K562 (cell line): Measurements from ENCODE around the gene TMBIM4. TPM values are rescaled to one million over a fixed set of nuclear protein-coding genes. Genes with fewer than 3 reads are reported as not detected.

Experiments used
- ATAC-seq: fragments of 200-7000 bp; cut with Tn5 transposase; 3 replicates; pipeline ENCODE4 v1.9.1; 2020; ENCODE audit warnings: moderate library complexity
- BruUV-seq: library from RNA; stranded (reverse); fragments of 400-500 nt; replicated peaks from 2 replicates; lab custom pipeline; 2021; lab: Mats Ljungman, UMichigan
- CTCF ChIA-PET: fragments of 300-600 bp; formaldehyde crosslinking; extraction: SDS; loops from one replicate; lab custom pipeline; 2021; ENCODE audit warnings: low intra/inter-chr PET ratio; lab: Yijun Ruan, JAX
- POLR2A ChIA-PET: fragments of 300-600, 350-650 bp; sonication (Branson Sonifier 250); formaldehyde crosslinking; extraction: SDS; loops from one replicate; lab custom pipeline; 2021; ENCODE audit warnings: antibody characterized with exemption, inconsistent platforms; lab: Yijun Ruan, JAX
- DNase-seq, 4 experiments: peaks; one replicate each; pipeline versions ENCODE4 v3.0.0 to v3.0.0-alpha.2; 2011 to 2018; ENCODE audit warnings: low spot score in 3 of 4, mixed read lengths in 3 of 4; ENCODE audit errors: extremely low read depth in 1 of 4
- FAIRE-seq: peaks from 2 replicates; lab custom pipeline; 2011; peaks lifted over from hg19 to GRCh38; lab: Jason Lieb, UNC
- H2AFZ ChIP-seq: 2 replicates; pipeline ENCODE4 v1.6.0; 2011; ENCODE audit warnings: low read depth, low read length, control low read depth, inconsistent platforms
- H3K27ac ChIP-seq: fragments of 200-600 bp; 3 replicates; pipeline ENCODE4 v1.8.0; 2011; ENCODE audit warnings: low read depth, mild to moderate bottlenecking, control low read depth, inconsistent platforms, low read length, moderate library complexity, mixed read lengths; ENCODE audit errors: extremely low read depth
- H3K27me3 ChIP-seq, 2 experiments: fragments of 300-600 bp in 1 of 2; 2 replicates in 1 of 2; 3 replicates in 1 of 2; pipeline versions ENCODE4 v1.6.0 to v1.8.0; 2011; ENCODE audit warnings: inconsistent platforms in 2 of 2, low read length in 2 of 2, mild to moderate bottlenecking in 1 of 2, mixed read lengths in 1 of 2, moderate library complexity in 1 of 2; ENCODE audit not compliant: control insufficient read depth in 2 of 2, insufficient read depth in 2 of 2
- H3K36me3 ChIP-seq: fragments of 300-600 bp; 3 replicates; pipeline ENCODE4 v1.8.0; 2011; ENCODE audit warnings: mild to moderate bottlenecking, low read length, inconsistent platforms; ENCODE audit not compliant: control insufficient read depth, insufficient read depth
- H3K4me1 ChIP-seq, 2 experiments: fragments of 200-600 bp in 1 of 2; replicated peaks in 1 of 2; 2 replicates in 1 of 2; 3 replicates in 1 of 2; pipeline versions ENCODE4 v1.5.1 to v1.8.0; 2011; ENCODE audit warnings: inconsistent platforms in 2 of 2, low read length in 2 of 2, mild to moderate bottlenecking in 1 of 2, mixed read lengths in 1 of 2, moderate library complexity in 1 of 2; ENCODE audit not compliant: control insufficient read depth in 2 of 2, insufficient read depth in 2 of 2
- H3K4me2 ChIP-seq: 2 replicates; pipeline ENCODE4 v1.6.1; 2011; ENCODE audit warnings: low read length, control low read depth, inconsistent platforms, mixed read lengths; ENCODE audit not compliant: insufficient read depth
- H3K4me3 ChIP-seq: fragments of 200-600 bp; sonication (generic), shearing (Covaris generic); 2 replicates; pipeline ENCODE4 v1.5.1; 2016; ENCODE audit warnings: control low read depth, inconsistent platforms
- H3K79me2 ChIP-seq: fragments of 200-600 bp; 3 replicates; pipeline ENCODE4 v1.8.0; 2011; ENCODE audit warnings: low read length, inconsistent platforms; ENCODE audit not compliant: control insufficient read depth, insufficient read depth
- H3K9ac ChIP-seq, 2 experiments: 2 replicates each; pipeline versions ENCODE4 v1.6.0 to v1.6.1; 2011; ENCODE audit warnings: low read depth in 2 of 2, low read length in 2 of 2, control low read depth in 1 of 2, inconsistent platforms in 1 of 2, mild to moderate bottlenecking in 1 of 2, mixed read lengths in 1 of 2; ENCODE audit not compliant: insufficient read depth in 1 of 2
- H3K9me1 ChIP-seq: one replicate; pipeline ENCODE4 v1.6.0; 2011; ENCODE audit warnings: inconsistent platforms, mild to moderate bottlenecking, low read length, moderate library complexity; ENCODE audit not compliant: control insufficient read depth, insufficient read depth
- H3K9me3 ChIP-seq: replicated peaks from 2 replicates; pipeline ENCODE4 v1.5.1; 2011; ENCODE audit warnings: low read depth, low read length, inconsistent platforms; ENCODE audit not compliant: control insufficient read depth, insufficient read depth
- H4K20me1 ChIP-seq: replicated peaks from 2 replicates; pipeline ENCODE4 v1.6.1; 2011; ENCODE audit warnings: low read length, inconsistent platforms, mixed read lengths; ENCODE audit not compliant: control insufficient read depth, insufficient read depth
- BRD4 ChIP-seq: fragments of 200-600 bp; sonication (generic); IDR thresholded peaks from 2 replicates; pipeline ENCODE4 v1.6.1; 2017; ENCODE audit warnings: inconsistent platforms
- GTF2A2 ChIP-seq: IDR thresholded peaks from 2 replicates; pipeline ENCODE4 v1.6.1; 2016; ENCODE audit warnings: mild to moderate bottlenecking, missing genetic modification characterization, missing compliant biosample characterization
- MAFK ChIP-seq: IDR thresholded peaks from 2 replicates; pipeline ENCODE4 v1.6.1; 2011; ENCODE audit warnings: low read length, improper control_type of control experiment
- RBFOX2 ChIP-seq: fragments of 200-400 bp; formaldehyde crosslinking; IDR thresholded peaks from 2 replicates; pipeline ENCODE4 v1.6.1; 2017; ENCODE audit warnings: low read depth, mild to moderate bottlenecking, low read length, moderate library complexity
- TBP ChIP-seq: optimal IDR thresholded peaks from 2 replicates; pipeline ENCODE3; 2011; ENCODE audit warnings: low read depth, low read length, improper control_type of control experiment
- ZFP1 ChIP-seq: fragments of 450-650 bp; formaldehyde crosslinking; IDR thresholded peaks from 2 replicates; pipeline ENCODE4 v1.4.0; 2020; ENCODE audit warnings: mild to moderate bottlenecking, mixed read lengths
- ZNF785 ChIP-seq: fragments of 250-450 bp; sonication (Bioruptor Pico); IDR thresholded peaks from 2 replicates; pipeline ENCODE4 v1.4.0; 2020; ENCODE audit warnings: mild to moderate bottlenecking
- WGBS: fragments of 100-300 bp; shearing (Covaris generic); methylation state at CpG from one replicate; pipeline ENCODE4 v1.1.6; 2016; ENCODE audit warnings: low coverage, mixed read lengths; ENCODE audit not compliant: insufficient coverage; ENCODE audit errors: missing lambda C conversion rate; 5-methylcytosine and 5-hydroxymethylcytosine counted together
- in situ Hi-C: fragments of 300-500 bp; cut with MboI; formaldehyde crosslinking; loops from 4 replicates; pipeline ENCODE4 v1.15.0; 2018; ENCODE audit warnings: inconsistent platforms, mixed read lengths
- intact Hi-C: fragments of 100-400 bp; cut with micrococcal nuclease; formaldehyde crosslinking; loops from 2 replicates; pipeline ENCODE4 v1.14.2; 2022
- polyA plus RNA-seq, 8 experiments: library from polyadenylated mRNA; depleted of rRNA in 4 of 8; stranded (reverse) in 5 of 8; unstranded in 3 of 8; fragments of >200 nt; fragmentation: Nextera tagmentation in 2 of 8; fragmentation: Illumina TruSeq in 1 of 8; extraction: Ambion mirVana in 2 of 8; extraction: Trizol in 1 of 8; gene quantifications; 2 replicates each; pipeline versions ENCODE4 v1.2.1 to v1.2.3, GENCODE V29; 2011 to 2014; ENCODE audit warnings: inconsistent platforms in 1 of 8, missing spikeins in 1 of 8
- total RNA-seq, 7 experiments: library from RNA; depleted of rRNA in 6 of 7; stranded (reverse); fragments of >200 nt in 6 of 7; fragmentation: Illumina TruSeq in 2 of 7; extraction: Trizol in 2 of 7; gene quantifications; 2 replicates each; pipeline versions ENCODE4 v1.2.1 to v1.2.3, GENCODE V29; 2011 to 2021; ENCODE audit warnings: low replicate concordance in 1 of 7
- TF ChIP-seq, protein P1 (sequence below): fragments of 450-650 bp; formaldehyde crosslinking; IDR thresholded peaks from 2 replicates; pipeline ENCODE4 v1.4.0; 2020; ENCODE audit warnings: mild to moderate bottlenecking, mixed read lengths

TMBIM4 gene
- total and polyA plus RNA-seq, 9 of the 15 experiments (the other 6 are each of a cell fraction or from before 2014, with no cell fraction given), result 18.6 to 272 (median 50.0) TPM

DNA sequence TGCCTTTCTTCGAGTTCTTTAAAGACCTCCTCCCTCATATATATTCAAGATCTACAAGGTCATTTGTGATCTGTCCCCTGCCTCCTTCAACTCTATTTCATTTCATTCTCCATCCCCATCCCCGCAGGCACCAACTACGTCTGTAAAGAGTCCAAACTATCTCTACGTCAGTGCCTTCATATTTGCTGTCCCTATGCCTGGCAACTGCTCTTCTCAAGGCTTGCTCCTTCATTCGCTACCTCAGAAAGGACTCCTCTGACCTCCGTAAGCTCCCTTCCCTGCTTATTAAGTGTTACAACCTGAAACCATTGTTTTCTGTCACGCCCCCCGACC is 39.9 kb downstream of the TMBIM4 start:
- FAIRE-seq (no peak), ATAC-seq (peak; percentile 30), DNase-seq (peak in 1 of 4 experiments; percentile 10)
- peaks cover 62% of the 10 kb centered on the region for H3K79me2 ChIP-seq
- WGBS, result 2% methylated on average over 8 of the region's 8 CpGs
- H4K20me1 ChIP-seq, result no peaks in the 10 kb centered on the region
- TF ChIP-seq TBP, result no peak
- no peak for TF ChIP-seq MAFK
- TF ChIP-seq BRD4, result no peak
- TF ChIP-seq, protein P1, sequence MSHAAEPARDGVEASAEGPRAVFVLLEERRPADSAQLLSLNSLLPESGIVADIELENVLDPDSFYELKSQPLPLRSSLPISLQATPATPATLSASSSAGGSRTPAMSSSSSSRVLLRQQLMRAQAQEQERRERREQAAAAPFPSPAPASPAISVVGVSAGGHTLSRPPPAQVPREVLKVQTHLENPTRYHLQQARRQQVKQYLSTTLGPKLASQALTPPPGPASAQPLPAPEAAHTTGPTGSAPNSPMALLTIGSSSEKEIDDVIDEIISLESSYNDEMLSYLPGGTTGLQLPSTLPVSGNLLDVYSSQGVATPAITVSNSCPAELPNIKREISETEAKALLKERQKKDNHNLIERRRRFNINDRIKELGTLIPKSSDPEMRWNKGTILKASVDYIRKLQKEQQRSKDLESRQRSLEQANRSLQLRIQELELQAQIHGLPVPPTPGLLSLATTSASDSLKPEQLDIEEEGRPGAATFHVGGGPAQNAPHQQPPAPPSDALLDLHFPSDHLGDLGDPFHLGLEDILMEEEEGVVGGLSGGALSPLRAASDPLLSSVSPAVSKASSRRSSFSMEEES (CRISPR knock-in tag), result no peak
- peaks cover 4 to 6% of the 10 kb centered on the region in 2 experiments; a peak in 2 of 5 replicates for H3K4me1 ChIP-seq
- in situ Hi-C loops, result no loop called here
- H3K9me1 ChIP-seq, result no peaks in the 10 kb centered on the region
- no peaks in the 10 kb centered on the region for H3K27me3 ChIP-seq
- peak overlapping the region; percentile 96 for H2AFZ ChIP-seq
- no peaks in the 10 kb centered on the region for H3K9me3 ChIP-seq
- H3K36me3 ChIP-seq, result peaks cover 41% of the 10 kb centered on the region
- peak overlapping the region; percentile 86 to 96 for H3K9ac ChIP-seq
- peak overlapping the region; percentile 92 for H3K4me3 ChIP-seq
- H3K4me2 ChIP-seq, result peak overlapping the region; percentile 98
- intact Hi-C loops, result loop anchor here (2.0 kb wide), 1 partner anchor 39 kb away; the partner anchor contains the start of gene TMBIM4
- H3K27ac ChIP-seq, result peak overlapping the region; percentile 85
- no TSS peak for BruUV-seq
- ChIA-PET POLR2A (interaction anchor here (2.1 kb wide), 1 partner anchor 10 kb away, joined by 7 read pairs; no protein-coding TSS in a partner anchor), CTCF (no interaction called here)

DNA sequence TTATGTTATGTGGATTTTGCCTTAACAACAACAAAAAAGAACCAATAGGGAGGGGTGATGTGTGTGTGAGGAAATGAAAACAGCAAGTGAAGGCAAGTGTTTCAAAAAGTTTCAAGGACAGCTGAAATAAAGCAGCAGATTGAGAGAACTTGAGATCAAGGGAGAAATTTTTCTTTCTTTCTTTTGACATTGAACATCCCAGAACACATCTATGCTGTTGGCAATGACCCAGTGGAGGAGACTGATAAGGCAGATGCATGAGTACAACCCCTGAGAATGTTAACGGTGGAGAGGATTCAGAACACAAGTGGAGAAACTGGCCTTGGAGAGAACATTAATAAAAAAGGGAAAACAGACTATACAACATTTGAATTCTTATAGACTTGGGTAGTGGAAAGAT is 42.1 kb downstream of the TMBIM4 start:
- CTCF ChIA-PET, result no interaction called here
- intact Hi-C loops, result no loop called here
- Histone ChIP-seq H3K79me2 (peaks cover 59% of the 10 kb centered on the region), H4K20me1 (no peaks in the 10 kb centered on the region), H3K36me3 (peaks cover 60% of the 10 kb centered on the region), H3K9me3 (no peaks in the 10 kb centered on the region), H3K4me2 (no peak overlapping the region), H3K27me3 (no peaks in the 10 kb centered on the region), H3K9me1 (no peaks in the 10 kb centered on the region), H3K4me3 (no peak overlapping the region), H2AFZ (no peak overlapping the region), H3K4me1 (peaks cover 4 to 6% of the 10 kb centered on the region in 2 experiments; a peak in 2 of 5 replicates), H3K27ac (no peak overlapping the region), H3K9ac (no peak overlapping the region)
- FAIRE-seq (no peak), DNase-seq (peak in 1 of 4 experiments; percentile 18), ATAC-seq (no peak)
- no TSS peak for BruUV-seq
- TF ChIP-seq BRD4, result no peak
- TF ChIP-seq ZNF785, result no peak
- TF ChIP-seq GTF2A2, result no peak
- 0 out of 2 replicates have a peak, but pooled peaks have one; percentile 12 for TF ChIP-seq RBFOX2
- no peak for TF ChIP-seq ZFP1 (CRISPR knock-in tag)
- in situ Hi-C loops, result no loop called here
- POLR2A ChIA-PET, result no interaction called here
- WGBS, result 11% methylated on average over 1 of the region's 1 CpG
